ENCODE results near the gene RIMBP2.

The RIMBP2 gene

GRCh38 chr12:130621696-130622298 is 94.3 kb downstream of the RIMBP2 start:
- H3K27ac ChIP-seq (ENCODE audit: insufficient read depth, low read depth, low read length, poor library complexity, severe bottlenecking) = no peak overlapping the region
- WGBS, 2 experiments = 93 to 95% methylated on average over 13 of the region's 13 CpGs
- no peak overlapping the region for H3K4me3 ChIP-seq (ENCODE audit: insufficient read depth, low read depth, low read length)
- H3K36me3 ChIP-seq (ENCODE audit: control insufficient read depth, insufficient read depth, low read length) = no peaks in the 10 kb centered on the region
- H3K9me3 ChIP-seq (ENCODE audit: control insufficient read depth, low read length) = no peaks in the 10 kb centered on the region
- no peaks in the 10 kb centered on the region for H3K27me3 ChIP-seq (ENCODE audit: control insufficient read depth, insufficient read depth, low read length, poor library complexity, severe bottlenecking)
- H3K4me1 ChIP-seq (ENCODE audit: control insufficient read depth, insufficient read depth, low read length) = no peaks in the 10 kb centered on the region

- H3K9me3 ChIP-seq (ENCODE audit: control insufficient read depth, low read length) = no peaks in the 10 kb centered on the region
- H3K4me3 ChIP-seq (ENCODE audit: insufficient read depth, low read depth, low read length) = no peak overlapping the region
- no peaks in the 10 kb centered on the region for H3K36me3 ChIP-seq (ENCODE audit: control insufficient read depth, insufficient read depth, low read length)
- WGBS, 2 experiments = 92 to 93% methylated on average over 6 of the region's 6 CpGs
- H3K4me1 ChIP-seq (ENCODE audit: control insufficient read depth, insufficient read depth, low read length) = no peaks in the 10 kb centered on the region
- H3K27me3 ChIP-seq (ENCODE audit: control insufficient read depth, insufficient read depth, low read length, poor library complexity, severe bottlenecking) = no peaks in the 10 kb centered on the region
- H3K27ac ChIP-seq (ENCODE audit: insufficient read depth, low read depth, low read length, poor library complexity, severe bottlenecking) = no peak overlapping the region
These were observed 95.3 kb downstream of the RIMBP2 start for GRCh38 chr12:130620756-130621155.

DNA sequence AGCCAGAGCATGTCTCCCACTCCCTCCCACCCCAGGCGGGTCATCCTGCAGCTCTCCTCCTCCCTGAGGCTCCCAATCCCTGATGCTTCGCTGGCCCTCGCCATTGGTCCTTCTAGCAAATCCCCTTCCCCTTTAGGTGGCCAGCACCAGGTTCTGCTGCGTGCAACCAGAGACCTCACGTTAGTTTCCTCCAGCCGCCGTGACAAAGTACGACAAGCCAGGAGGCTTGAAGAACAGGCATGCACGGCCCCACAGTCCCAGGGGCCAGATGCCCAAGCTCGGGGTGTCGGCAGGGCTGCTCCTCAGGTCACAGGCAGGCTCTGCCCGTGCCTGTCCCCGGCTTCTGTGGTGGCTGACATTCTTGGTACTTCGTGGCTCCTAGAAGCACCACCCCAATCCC is 95.8 kb downstream of the RIMBP2 start:
- Histone ChIP-seq H3K4me1 (ENCODE audit: control insufficient read depth, insufficient read depth, low read length) (no peaks in the 10 kb centered on the region), H3K27me3 (ENCODE audit: control insufficient read depth, insufficient read depth, low read length, poor library complexity, severe bottlenecking) (no peaks in the 10 kb centered on the region), H3K27ac (ENCODE audit: insufficient read depth, low read depth, low read length, poor library complexity, severe bottlenecking) (no peak overlapping the region), H3K4me3 (ENCODE audit: insufficient read depth, low read depth, low read length) (no peak overlapping the region), H3K9me3 (ENCODE audit: control insufficient read depth, low read length) (no peaks in the 10 kb centered on the region), H3K36me3 (ENCODE audit: control insufficient read depth, insufficient read depth, low read length) (no peaks in the 10 kb centered on the region)
- WGBS, 2 experiments = 95 to 96% methylated on average over 14 of the region's 14 CpGs

DNA sequence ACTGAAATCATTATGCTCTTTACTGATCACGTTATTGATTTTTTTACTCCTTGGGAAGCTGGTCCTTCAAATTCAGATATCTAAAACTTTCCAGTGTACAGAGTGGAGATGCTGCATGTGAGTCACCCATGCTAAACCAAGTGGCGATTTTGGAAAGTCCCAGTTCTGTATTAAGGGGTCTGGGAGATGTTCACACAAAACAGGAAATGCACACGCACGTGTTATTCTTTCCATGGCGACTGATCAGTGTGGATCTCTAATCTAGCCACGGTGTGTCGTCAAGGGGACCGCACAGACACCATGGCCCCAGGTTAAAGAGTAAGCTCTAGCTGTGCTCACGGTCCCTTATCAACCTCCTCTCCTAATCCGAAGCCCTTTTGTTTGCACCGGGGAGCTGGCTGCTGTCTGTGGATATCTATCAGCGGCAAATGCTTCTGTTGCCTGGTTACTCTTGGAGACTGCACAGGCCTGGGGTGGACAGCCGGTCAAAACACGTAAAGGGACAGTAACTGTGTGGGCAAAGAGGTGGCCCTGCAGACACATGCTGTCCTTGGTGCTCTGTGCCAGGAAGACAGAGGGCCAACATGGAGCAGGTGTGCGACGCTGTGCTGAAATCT is 96.6 kb downstream of the RIMBP2 start:
- WGBS, 2 experiments = 92% methylated on average over 16 of the region's 16 CpGs
- Histone ChIP-seq H3K4me1 (ENCODE audit: control insufficient read depth, insufficient read depth, low read length) (no peaks in the 10 kb centered on the region), H3K27ac (ENCODE audit: insufficient read depth, low read depth, low read length, poor library complexity, severe bottlenecking) (no peak overlapping the region), H3K27me3 (ENCODE audit: control insufficient read depth, insufficient read depth, low read length, poor library complexity, severe bottlenecking) (no peaks in the 10 kb centered on the region), H3K4me3 (ENCODE audit: insufficient read depth, low read depth, low read length) (no peak overlapping the region), H3K9me3 (ENCODE audit: control insufficient read depth, low read length) (no peaks in the 10 kb centered on the region), H3K36me3 (ENCODE audit: control insufficient read depth, insufficient read depth, low read length) (no peaks in the 10 kb centered on the region)

- no peak overlapping the region for H3K27ac ChIP-seq (ENCODE audit: insufficient read depth, low read depth, low read length, poor library complexity, severe bottlenecking)
- no peaks in the 10 kb centered on the region for H3K27me3 ChIP-seq (ENCODE audit: control insufficient read depth, insufficient read depth, low read length, poor library complexity, severe bottlenecking)
- WGBS, 2 experiments = 76 to 82% methylated on average over 4 of the region's 4 CpGs
- no peaks in the 10 kb centered on the region for H3K9me3 ChIP-seq (ENCODE audit: control insufficient read depth, low read length)
- no peaks in the 10 kb centered on the region for H3K36me3 ChIP-seq (ENCODE audit: control insufficient read depth, insufficient read depth, low read length)
- H3K4me3 ChIP-seq (ENCODE audit: insufficient read depth, low read depth, low read length) = no peak overlapping the region
- peaks cover 6% of the 10 kb centered on the region for H3K4me1 ChIP-seq (ENCODE audit: control insufficient read depth, insufficient read depth, low read length)
These were observed 98.9 kb downstream of the RIMBP2 start for GRCh38 chr12:130617219-130617618.

- H3K27me3 ChIP-seq (ENCODE audit: control insufficient read depth, insufficient read depth, low read length, poor library complexity, severe bottlenecking) = no peaks in the 10 kb centered on the region
- H3K4me1 ChIP-seq (ENCODE audit: control insufficient read depth, insufficient read depth, low read length) = peaks cover 6% of the 10 kb centered on the region
- no peaks in the 10 kb centered on the region for H3K36me3 ChIP-seq (ENCODE audit: control insufficient read depth, insufficient read depth, low read length)
- H3K4me3 ChIP-seq (ENCODE audit: insufficient read depth, low read depth, low read length) = no peak overlapping the region
- H3K27ac ChIP-seq (ENCODE audit: insufficient read depth, low read depth, low read length, poor library complexity, severe bottlenecking) = no peak overlapping the region
- H3K9me3 ChIP-seq (ENCODE audit: control insufficient read depth, low read length) = no peaks in the 10 kb centered on the region
- WGBS, 2 experiments = 92% methylated on average over 16 of the region's 16 CpGs
These were observed 100.2 kb downstream of the RIMBP2 start for GRCh38 chr12:130615861-130616345.

GRCh38 chr12:130614530-130614905 is 101.6 kb downstream of the RIMBP2 start:
- H3K27me3 ChIP-seq (ENCODE audit: control insufficient read depth, insufficient read depth, low read length, poor library complexity, severe bottlenecking) = no peaks in the 10 kb centered on the region
- H3K4me3 ChIP-seq (ENCODE audit: insufficient read depth, low read depth, low read length) = no peak overlapping the region
- H3K9me3 ChIP-seq (ENCODE audit: control insufficient read depth, low read length) = no peaks in the 10 kb centered on the region
- 96% methylated on average over 4 of the region's 5 CpGs for WGBS, 2 experiments
- H3K36me3 ChIP-seq (ENCODE audit: control insufficient read depth, insufficient read depth, low read length) = no peaks in the 10 kb centered on the region
- peaks cover 6% of the 10 kb centered on the region for H3K4me1 ChIP-seq (ENCODE audit: control insufficient read depth, insufficient read depth, low read length)
- H3K27ac ChIP-seq (ENCODE audit: insufficient read depth, low read depth, low read length, poor library complexity, severe bottlenecking) = no peak overlapping the region

DNA sequence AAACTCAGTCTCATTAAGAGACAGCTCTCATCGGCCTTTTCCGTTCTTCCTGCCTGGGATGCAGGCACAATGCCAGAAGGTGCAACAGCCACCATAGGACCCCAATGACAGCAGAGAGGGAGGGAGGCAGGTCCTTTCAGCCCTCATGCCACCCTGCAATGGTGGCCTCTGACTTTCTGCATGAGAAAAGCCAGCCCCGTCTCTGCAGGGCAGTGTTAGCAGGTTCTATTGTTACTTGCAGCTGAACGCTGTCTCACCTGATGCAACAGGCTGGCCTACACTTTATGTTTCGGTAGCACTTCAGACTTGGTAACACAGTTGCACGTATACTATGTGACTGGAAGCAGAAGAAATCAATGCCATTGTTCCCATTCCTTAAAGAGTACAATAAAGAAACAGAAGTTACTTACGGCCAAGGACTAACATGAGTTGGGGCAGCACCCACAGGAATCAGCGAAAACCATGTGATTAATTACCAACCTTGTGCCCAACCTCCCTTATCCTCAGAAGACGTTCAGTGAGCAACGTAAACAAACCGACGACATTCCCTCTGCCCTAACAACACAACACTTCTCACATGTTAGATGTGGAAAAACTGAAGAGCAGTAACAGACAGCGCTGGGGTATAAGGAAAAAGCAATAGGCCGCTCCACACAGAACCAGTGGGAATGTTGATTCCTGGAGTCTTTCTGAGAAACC is 102.1 kb downstream of the RIMBP2 start:
- H3K36me3 ChIP-seq (ENCODE audit: control insufficient read depth, insufficient read depth, low read length) = no peaks in the 10 kb centered on the region
- 84 to 90% methylated on average over 14 of the region's 14 CpGs for WGBS, 2 experiments
- H3K4me1 ChIP-seq (ENCODE audit: control insufficient read depth, insufficient read depth, low read length) = peaks cover 6% of the 10 kb centered on the region
- no peak overlapping the region for H3K4me3 ChIP-seq (ENCODE audit: insufficient read depth, low read depth, low read length)
- H3K27ac ChIP-seq (ENCODE audit: insufficient read depth, low read depth, low read length, poor library complexity, severe bottlenecking) = no peak overlapping the region
- H3K27me3 ChIP-seq (ENCODE audit: control insufficient read depth, insufficient read depth, low read length, poor library complexity, severe bottlenecking) = no peaks in the 10 kb centered on the region
- no peaks in the 10 kb centered on the region for H3K9me3 ChIP-seq (ENCODE audit: control insufficient read depth, low read length)

DNA sequence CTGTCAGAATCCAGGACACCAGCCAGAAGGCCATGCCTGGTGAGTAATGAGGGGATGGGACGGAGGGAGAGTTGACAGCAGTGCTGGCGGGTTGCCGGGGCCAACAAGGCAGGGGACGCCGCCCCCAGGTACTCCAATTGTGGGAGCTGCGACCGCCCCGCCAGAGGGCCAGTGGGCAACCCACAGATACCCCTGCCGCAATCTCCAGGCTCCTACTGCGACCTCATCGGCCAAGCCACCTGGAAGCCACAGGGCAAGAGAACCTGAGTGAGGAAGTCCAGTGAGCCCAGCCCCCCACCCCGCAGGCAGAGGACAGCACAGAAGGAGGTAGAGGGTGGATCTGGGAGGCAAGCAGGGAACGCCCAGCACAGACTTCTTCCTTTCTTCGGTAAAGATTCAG is 103.0 kb downstream of the RIMBP2 start:
- peaks cover 6% of the 10 kb centered on the region for H3K4me1 ChIP-seq (ENCODE audit: control insufficient read depth, insufficient read depth, low read length)
- no peak overlapping the region for H3K4me3 ChIP-seq (ENCODE audit: insufficient read depth, low read depth, low read length)
- 93 to 96% methylated on average over 14 of the region's 14 CpGs for WGBS, 2 experiments
- no peaks in the 10 kb centered on the region for H3K36me3 ChIP-seq (ENCODE audit: control insufficient read depth, insufficient read depth, low read length)
- no peaks in the 10 kb centered on the region for H3K27me3 ChIP-seq (ENCODE audit: control insufficient read depth, insufficient read depth, low read length, poor library complexity, severe bottlenecking)
- H3K9me3 ChIP-seq (ENCODE audit: control insufficient read depth, low read length) = no peaks in the 10 kb centered on the region
- no peak overlapping the region for H3K27ac ChIP-seq (ENCODE audit: insufficient read depth, low read depth, low read length, poor library complexity, severe bottlenecking)

DNA sequence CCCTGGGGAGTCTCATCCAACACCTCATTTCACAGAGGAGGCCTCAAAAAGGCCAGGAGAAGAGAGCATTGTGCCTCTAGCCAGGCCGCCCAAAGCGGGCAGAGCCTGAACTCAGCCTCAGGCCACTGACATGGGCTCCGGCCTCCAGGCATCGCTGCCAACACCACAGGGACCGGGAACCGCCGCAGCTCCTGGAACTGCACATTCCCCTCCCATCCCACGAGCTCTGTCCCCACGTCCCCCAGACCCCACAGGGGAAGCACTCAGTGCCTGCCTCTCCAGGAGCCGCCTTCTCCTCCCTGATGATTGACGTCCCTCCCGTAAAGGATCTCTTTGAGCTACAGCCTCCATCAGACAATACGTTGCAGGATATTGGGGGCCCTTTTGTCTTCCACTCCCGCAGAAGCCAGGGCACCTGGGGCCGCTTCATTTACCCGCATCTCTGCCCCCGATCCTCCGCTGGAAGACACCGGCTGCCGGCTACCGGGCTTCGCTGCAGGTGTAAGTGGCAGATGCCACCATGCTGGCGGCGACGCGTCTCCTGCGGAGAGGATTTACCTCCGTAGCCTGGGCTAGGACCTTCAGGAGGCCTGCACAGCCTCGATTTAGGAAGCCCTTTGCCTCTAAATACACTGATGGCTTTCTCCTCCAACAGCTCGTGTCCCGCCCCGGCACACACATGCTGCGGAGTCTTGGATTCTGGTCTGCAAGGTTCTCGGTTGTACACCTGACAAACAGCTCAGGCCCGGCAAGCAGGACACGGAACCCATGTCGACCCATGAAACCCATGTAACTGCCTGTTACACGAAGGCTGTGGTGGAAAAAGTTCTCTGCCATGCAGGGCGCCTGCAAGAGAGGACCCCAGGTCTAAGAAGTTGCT is 104.8 kb downstream of the RIMBP2 start:
- Histone ChIP-seq H3K9me3 (ENCODE audit: control insufficient read depth, low read length) (no peaks in the 10 kb centered on the region), H3K27ac (ENCODE audit: insufficient read depth, low read depth, low read length, poor library complexity, severe bottlenecking) (no peak overlapping the region)
- 89% methylated on average over 39 of the region's 39 CpGs for WGBS, 2 experiments

More for the DNA sequence above, 104.8 kb downstream of the RIMBP2 start:
- Histone ChIP-seq H3K36me3 (ENCODE audit: control insufficient read depth, insufficient read depth, low read length) (no peaks in the 10 kb centered on the region), H3K4me3 (ENCODE audit: insufficient read depth, low read depth, low read length) (no peak overlapping the region), H3K4me1 (ENCODE audit: control insufficient read depth, insufficient read depth, low read length) (peaks cover 6% of the 10 kb centered on the region), H3K27me3 (ENCODE audit: control insufficient read depth, insufficient read depth, low read length, poor library complexity, severe bottlenecking) (no peaks in the 10 kb centered on the region)

Data from ectodermal cell (in vitro differentiated cells).